K562 (cell line): ENCODE results near the gene DGCR8. TPM values are rescaled to one million over a fixed set of nuclear protein-coding genes. Genes with fewer than 3 reads are reported as not detected.
A peak's percentile ranks its signal among the peaks of the same experiment; 100 is the strongest.

Experiments used
- EP300 ChIP-seq: IDR thresholded peaks from 2 replicates; pipeline ENCODE4 v1.6.1; 2012; ENCODE audit warnings: low read length, improper control_type of control experiment
- FOXA3 ChIP-seq, 2 experiments: fragments of 450-650 bp in 1 of 2; sonication (generic) in 1 of 2; formaldehyde crosslinking; IDR thresholded peaks in 1 of 2; conservative IDR thresholded peaks in 1 of 2; 2 replicates each; pipeline versions ENCODE4 v1.4.0 to v1.8.0; 2020 to 2022; ENCODE audit warnings: mild to moderate bottlenecking in 2 of 2, missing genetic modification reagents in 1 of 2
- IRF2 ChIP-seq: sonication (generic); formaldehyde crosslinking; IDR thresholded peaks from 2 replicates; pipeline ENCODE4 v1.8.1; 2022; ENCODE audit warnings: mild to moderate bottlenecking, missing genetic modification reagents
- MAZ ChIP-seq, 2 experiments: fragments of 450-650 bp in 1 of 2; sonication (generic) in 1 of 2; formaldehyde crosslinking; IDR thresholded peaks in 1 of 2; conservative IDR thresholded peaks in 1 of 2; 2 replicates each; pipeline versions ENCODE4 v1.4.0 to v1.5.0; 2020; ENCODE audit warnings: mild to moderate bottlenecking in 1 of 2, missing genetic modification reagents in 1 of 2
- NFE2L1 ChIP-seq: fragments of 450-650 bp; IDR thresholded peaks from 2 replicates; pipeline ENCODE4 v1.6.1; 2016; ENCODE audit warnings: missing genetic modification characterization, low read depth, mild to moderate bottlenecking, missing compliant biosample characterization, moderate library complexity, borderline replicate concordance
- NONO ChIP-seq, 2 experiments: fragments of 200-400 bp in 1 of 2; fragments of 450-650 bp in 1 of 2; formaldehyde crosslinking in 1 of 2; IDR thresholded peaks; 2 replicates each; pipeline ENCODE4 v1.6.1; 2017; ENCODE audit warnings: low read depth in 2 of 2, mild to moderate bottlenecking in 2 of 2, moderate library complexity in 2 of 2, low read length in 1 of 2
- NR3C1 ChIP-seq: sonication (generic); formaldehyde crosslinking; IDR thresholded peaks from 2 replicates; pipeline ENCODE4 v1.8.1; 2022; ENCODE audit warnings: missing genetic modification reagents
- PHB ChIP-seq: fragments of 250-450 bp; sonication (Bioruptor Pico); IDR thresholded peaks from 2 replicates; pipeline ENCODE4 v1.5.0; 2021
- RBM17 ChIP-seq: fragments of 200-400 bp; formaldehyde crosslinking; IDR thresholded peaks from 2 replicates; pipeline ENCODE4 v1.6.1; 2017; ENCODE audit warnings: low read depth, mild to moderate bottlenecking, low read length, borderline replicate concordance
- RHOXF2B ChIP-seq: fragments of 250-450 bp; sonication (Bioruptor Pico); conservative IDR thresholded peaks from 2 replicates; pipeline ENCODE4 v1.5.1; 2021
- SIRT6 ChIP-seq: IDR thresholded peaks from one replicate; pipeline ENCODE4 v1.6.1; 2012; ENCODE audit warnings: low read depth, mild to moderate bottlenecking, control low read depth, inconsistent platforms, low read length, moderate library complexity
- ZNF217 ChIP-seq: sonication (generic); formaldehyde crosslinking; IDR thresholded peaks from 2 replicates; pipeline ENCODE4 v1.8.0; 2022; ENCODE audit warnings: mild to moderate bottlenecking, missing genetic modification reagents
- ZNF263 ChIP-seq: sonication (generic); formaldehyde crosslinking; IDR thresholded peaks from 2 replicates; pipeline ENCODE4 v1.8.0; 2022; ENCODE audit warnings: mild to moderate bottlenecking, missing genetic modification reagents, borderline replicate concordance
- ZNF282 ChIP-seq: sonication (generic); formaldehyde crosslinking; IDR thresholded peaks from 2 replicates; pipeline ENCODE4 v1.8.1; 2023; ENCODE audit warnings: missing genetic modification reagents
- ZNF436 ChIP-seq: fragments of 250-450, 450-650 bp; sonication (Bioruptor Pico); formaldehyde crosslinking; IDR thresholded peaks from 2 replicates; pipeline ENCODE4 v1.7.0; 2020; ENCODE audit warnings: mild to moderate bottlenecking
- ZNF764 ChIP-seq: fragments of 250-450 bp; sonication (Bioruptor Pico); IDR thresholded peaks from 2 replicates; pipeline ENCODE4 v1.4.0; 2020; ENCODE audit warnings: low read depth, mild to moderate bottlenecking, moderate library complexity
- ZSCAN32 ChIP-seq: fragments of 450-650 bp; formaldehyde crosslinking; IDR thresholded peaks from 2 replicates; pipeline ENCODE4 v1.4.0; 2020; ENCODE audit warnings: mild to moderate bottlenecking, moderate library complexity
- polyA plus RNA-seq, 8 experiments: library from polyadenylated mRNA; depleted of rRNA in 4 of 8; stranded (reverse) in 5 of 8; unstranded in 3 of 8; fragments of >200 nt; fragmentation: Nextera tagmentation in 2 of 8; fragmentation: Illumina TruSeq in 1 of 8; extraction: Ambion mirVana in 2 of 8; extraction: Trizol in 1 of 8; gene quantifications; 2 replicates each; pipeline versions ENCODE4 v1.2.1 to v1.2.3, GENCODE V29; 2011 to 2014; ENCODE audit warnings: inconsistent platforms in 1 of 8, missing spikeins in 1 of 8
- total RNA-seq, 7 experiments: library from RNA; depleted of rRNA in 6 of 7; stranded (reverse); fragments of >200 nt in 6 of 7; fragmentation: Illumina TruSeq in 2 of 7; extraction: Trizol in 2 of 7; gene quantifications; 2 replicates each; pipeline versions ENCODE4 v1.2.1 to v1.2.3, GENCODE V29; 2011 to 2021; ENCODE audit warnings: low replicate concordance in 1 of 7
- TF ChIP-seq, protein P1 (sequence below): sonication (generic); formaldehyde crosslinking; IDR thresholded peaks from 2 replicates; pipeline ENCODE4 v1.8.0; 2022; ENCODE audit warnings: mild to moderate bottlenecking, missing genetic modification reagents
- TF ChIP-seq, protein P2 (sequence below): fragments of 250-450 bp; sonication (Bioruptor Pico); IDR thresholded peaks from 2 replicates; pipeline ENCODE4 v1.9.0; 2021; ENCODE audit warnings: mild to moderate bottlenecking
- TF ChIP-seq, protein P3 (sequence below): sonication (generic); formaldehyde crosslinking; IDR thresholded peaks from 2 replicates; pipeline ENCODE4 v1.8.1; 2023; ENCODE audit warnings: mild to moderate bottlenecking, missing genetic modification reagents

DGCR8 gene
- total and polyA plus RNA-seq, 9 of the 15 experiments (the other 6 are each of a cell fraction or from before 2014, with no cell fraction given), result 5.9 to 144 (median 80.1) TPM

- TF ChIP-seq, protein P1, sequence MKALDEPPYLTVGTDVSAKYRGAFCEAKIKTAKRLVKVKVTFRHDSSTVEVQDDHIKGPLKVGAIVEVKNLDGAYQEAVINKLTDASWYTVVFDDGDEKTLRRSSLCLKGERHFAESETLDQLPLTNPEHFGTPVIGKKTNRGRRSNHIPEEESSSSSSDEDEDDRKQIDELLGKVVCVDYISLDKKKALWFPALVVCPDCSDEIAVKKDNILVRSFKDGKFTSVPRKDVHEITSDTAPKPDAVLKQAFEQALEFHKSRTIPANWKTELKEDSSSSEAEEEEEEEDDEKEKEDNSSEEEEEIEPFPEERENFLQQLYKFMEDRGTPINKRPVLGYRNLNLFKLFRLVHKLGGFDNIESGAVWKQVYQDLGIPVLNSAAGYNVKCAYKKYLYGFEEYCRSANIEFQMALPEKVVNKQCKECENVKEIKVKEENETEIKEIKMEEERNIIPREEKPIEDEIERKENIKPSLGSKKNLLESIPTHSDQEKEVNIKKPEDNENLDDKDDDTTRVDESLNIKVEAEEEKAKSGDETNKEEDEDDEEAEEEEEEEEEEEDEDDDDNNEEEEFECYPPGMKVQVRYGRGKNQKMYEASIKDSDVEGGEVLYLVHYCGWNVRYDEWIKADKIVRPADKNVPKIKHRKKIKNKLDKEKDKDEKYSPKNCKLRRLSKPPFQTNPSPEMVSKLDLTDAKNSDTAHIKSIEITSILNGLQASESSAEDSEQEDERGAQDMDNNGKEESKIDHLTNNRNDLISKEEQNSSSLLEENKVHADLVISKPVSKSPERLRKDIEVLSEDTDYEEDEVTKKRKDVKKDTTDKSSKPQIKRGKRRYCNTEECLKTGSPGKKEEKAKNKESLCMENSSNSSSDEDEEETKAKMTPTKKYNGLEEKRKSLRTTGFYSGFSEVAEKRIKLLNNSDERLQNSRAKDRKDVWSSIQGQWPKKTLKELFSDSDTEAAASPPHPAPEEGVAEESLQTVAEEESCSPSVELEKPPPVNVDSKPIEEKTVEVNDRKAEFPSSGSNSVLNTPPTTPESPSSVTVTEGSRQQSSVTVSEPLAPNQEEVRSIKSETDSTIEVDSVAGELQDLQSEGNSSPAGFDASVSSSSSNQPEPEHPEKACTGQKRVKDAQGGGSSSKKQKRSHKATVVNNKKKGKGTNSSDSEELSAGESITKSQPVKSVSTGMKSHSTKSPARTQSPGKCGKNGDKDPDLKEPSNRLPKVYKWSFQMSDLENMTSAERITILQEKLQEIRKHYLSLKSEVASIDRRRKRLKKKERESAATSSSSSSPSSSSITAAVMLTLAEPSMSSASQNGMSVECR (CRISPR knock-in tag), result 0 out of 2 replicates have a peak, but pooled peaks have one; percentile 41
- TF ChIP-seq, protein P2, sequence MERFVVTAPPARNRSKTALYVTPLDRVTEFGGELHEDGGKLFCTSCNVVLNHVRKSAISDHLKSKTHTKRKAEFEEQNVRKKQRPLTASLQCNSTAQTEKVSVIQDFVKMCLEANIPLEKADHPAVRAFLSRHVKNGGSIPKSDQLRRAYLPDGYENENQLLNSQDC (CRISPR knock-in tag), result no peak
- TF ChIP-seq NR3C1 (CRISPR knock-in tag), result no peak
- peak; percentile 50 for TF ChIP-seq SIRT6
- TF ChIP-seq IRF2, result peak; percentile 93
- TF ChIP-seq RHOXF2B, result no peak
- no peak for TF ChIP-seq NONO (IDR thresholded peaks at IDR 0.05; ENCODE audit: low read depth in 2 of 2, low read length in 1 of 2)
- no peak for TF ChIP-seq ZSCAN32 (CRISPR knock-in tag)
- no peak for TF ChIP-seq NFE2L1 (tag)
- no peak for TF ChIP-seq ZNF282
- peak in 1 of 2 experiments; percentile 56; a peak in 1 of 4 replicates for TF ChIP-seq FOXA3 (CRISPR knock-in tag; conservative IDR thresholded peaks at IDR 0.05 in 1 of 2, IDR thresholded peaks at IDR 0.05 in 1 of 2)
- TF ChIP-seq, protein P3, sequence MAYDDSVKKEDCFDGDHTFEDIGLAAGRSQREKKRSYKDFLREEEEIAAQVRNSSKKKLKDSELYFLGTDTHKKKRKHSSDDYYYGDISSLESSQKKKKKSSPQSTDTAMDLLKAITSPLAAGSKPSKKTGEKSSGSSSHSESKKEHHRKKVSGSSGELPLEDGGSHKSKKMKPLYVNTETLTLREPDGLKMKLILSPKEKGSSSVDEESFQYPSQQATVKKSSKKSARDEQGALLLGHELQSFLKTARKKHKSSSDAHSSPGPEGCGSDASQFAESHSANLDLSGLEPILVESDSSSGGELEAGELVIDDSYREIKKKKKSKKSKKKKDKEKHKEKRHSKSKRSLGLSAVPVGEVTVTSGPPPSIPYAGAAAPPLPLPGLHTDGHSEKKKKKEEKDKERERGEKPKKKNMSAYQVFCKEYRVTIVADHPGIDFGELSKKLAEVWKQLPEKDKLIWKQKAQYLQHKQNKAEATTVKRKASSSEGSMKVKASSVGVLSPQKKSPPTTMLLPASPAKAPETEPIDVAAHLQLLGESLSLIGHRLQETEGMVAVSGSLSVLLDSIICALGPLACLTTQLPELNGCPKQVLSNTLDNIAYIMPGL (CRISPR knock-in tag), result 0 out of 2 replicates have a peak, but pooled peaks have one; percentile 34
- TF ChIP-seq EP300, result no peak
- TF ChIP-seq ZNF217 (CRISPR knock-in tag), result no peak
- 0 out of 2 replicates have a peak, but pooled peaks have one; percentile 32 for TF ChIP-seq PHB
- 0 out of 4 replicates have a peak, but pooled peaks of 1 of the 2 experiments have one; percentile 24 for TF ChIP-seq MAZ (CRISPR knock-in tag; conservative IDR thresholded peaks at IDR 0.05 in 1 of 2, IDR thresholded peaks at IDR 0.05 in 1 of 2)
- TF ChIP-seq RBM17, result no peak
- peak; percentile 58; the same call in 1 of the 2 replicates for TF ChIP-seq ZNF436 (CRISPR knock-in tag)
- TF ChIP-seq ZNF764 (CRISPR knock-in tag), result peak; percentile 15; the same call in 1 of the 2 replicates
- 0 out of 2 replicates have a peak, but pooled peaks have one; percentile 3 for TF ChIP-seq ZNF263 (CRISPR knock-in tag)
These were observed 36.7 kb upstream of the DGCR8 start (continued) for GRCh38 chr22:20043057-20043996.
